Spinal cord (tissue), 10 donors: ENCODE results near the gene GRM7. TPM values are rescaled to one million over a fixed set of nuclear protein-coding genes. Genes with fewer than 3 reads are reported as not detected.

Experiments
- DNase-seq, 6 donors: peaks; one replicate each; pipeline versions ENCODE4 v3.0.0 to v3.0.0-alpha.2; 2013 to 2015; ENCODE audit warnings: low spot score in 6 of 6, low read depth in 4 of 6
- H3K27ac ChIP-seq: one replicate; pipeline ENCODE4 v1.5.1; 2013; ENCODE audit warnings: low read depth, low read length, control low read depth
- H3K27me3 ChIP-seq: one replicate; pipeline ENCODE4 v1.6.1; 2013; ENCODE audit warnings: low read length; ENCODE audit not compliant: control insufficient read depth, insufficient read depth
- H3K36me3 ChIP-seq: one replicate; pipeline ENCODE4 v1.6.1; 2013; ENCODE audit warnings: low read length; ENCODE audit not compliant: control insufficient read depth, insufficient read depth
- H3K4me1 ChIP-seq: one replicate; pipeline ENCODE4 v1.6.1; 2013; ENCODE audit warnings: low read length; ENCODE audit not compliant: control insufficient read depth, insufficient read depth
- H3K4me3 ChIP-seq: one replicate; pipeline ENCODE4 v1.5.1; 2013; ENCODE audit warnings: low read depth, low read length, control low read depth
- H3K9me3 ChIP-seq: one replicate; pipeline ENCODE4 v1.6.1; 2013; ENCODE audit warnings: low read length; ENCODE audit not compliant: control insufficient read depth, insufficient read depth
- WGBS: methylation state at CpG from one replicate; pipeline ENCODE4 v1.1.5; 2013; ENCODE audit warnings: missing lambda C conversion rate; ENCODE audit not compliant: insufficient coverage; 5-methylcytosine and 5-hydroxymethylcytosine counted together
- polyA plus RNA-seq, 2 donors: library from polyadenylated mRNA; unstranded; fragments of 120-200 nt; gene quantifications; one replicate each; pipeline ENCODE4 v1.2.1, GENCODE V29; 2013; ENCODE audit not compliant: insufficient read length in 2 of 2
- total RNA-seq, 2 donors: library from RNA; depleted of rRNA in 1 of 2; stranded (reverse); fragments of 120-200 nt in 1 of 2; fragments of >200 nt in 1 of 2; gene quantifications; one replicate each; pipeline versions ENCODE4 v1.2.3 to v1.2.4, GENCODE V29; 2013 to 2014
- donor health status: healthy.

GRM7 gene
- total and polyA plus RNA-seq, 4 donors, result 9.6 to 37.0 (median 30.3) TPM

- Histone ChIP-seq H3K9me3 (no peaks in the 10 kb centered on the region), H3K27ac (no peak overlapping the region), H3K27me3 (no peaks in the 10 kb centered on the region), H3K36me3 (no peaks in the 10 kb centered on the region), H3K4me1 (no peaks in the 10 kb centered on the region), H3K4me3 (no peak overlapping the region)
- no peak for DNase-seq
- WGBS, result 60% methylated on average over 1 of the region's 1 CpG
Measured at GRCh38 chr3:7392206-7392605, 531.3 kb downstream of the GRM7 start.

GRCh38 chr3:7393944-7394605 lies 533.2 kb downstream of the GRM7 start:
- Histone ChIP-seq H3K36me3 (no peaks in the 10 kb centered on the region), H3K4me1 (no peaks in the 10 kb centered on the region), H3K4me3 (no peak overlapping the region), H3K27me3 (no peaks in the 10 kb centered on the region), H3K27ac (no peak overlapping the region), H3K9me3 (no peaks in the 10 kb centered on the region)
- DNase-seq, result no peak
- no CpG with 5 or more reads among the region's 6 CpGs for WGBS

- no peak overlapping the region for H3K4me3 ChIP-seq
- H3K9me3 ChIP-seq, result no peaks in the 10 kb centered on the region
- H3K4me1 ChIP-seq, result no peaks in the 10 kb centered on the region
- H3K36me3 ChIP-seq, result no peaks in the 10 kb centered on the region
- H3K27ac ChIP-seq, result no peak overlapping the region
- WGBS, result 100% methylated on average over 1 of the region's 2 CpGs
- H3K27me3 ChIP-seq, result no peaks in the 10 kb centered on the region
- peak in 1 of 6 donors; percentile 17 for DNase-seq
Measured at GRCh38 chr3:7396534-7396933, 535.6 kb downstream of the GRM7 start.

- WGBS, result no CpG with 5 or more reads among the region's 2 CpGs
- Histone ChIP-seq H3K4me1 (no peaks in the 10 kb centered on the region), H3K9me3 (no peaks in the 10 kb centered on the region), H3K4me3 (no peak overlapping the region), H3K36me3 (no peaks in the 10 kb centered on the region), H3K27ac (no peak overlapping the region), H3K27me3 (no peaks in the 10 kb centered on the region)
- DNase-seq, result no peak
Measured at GRCh38 chr3:7397097-7397496, 536.2 kb downstream of the GRM7 start.

- 91% methylated on average over 1 of the region's 2 CpGs for WGBS
- H3K4me1 ChIP-seq, result no peaks in the 10 kb centered on the region
- no peak for DNase-seq
- H3K27me3 ChIP-seq, result no peaks in the 10 kb centered on the region
- H3K4me3 ChIP-seq, result no peak overlapping the region
- H3K36me3 ChIP-seq, result no peaks in the 10 kb centered on the region
- H3K27ac ChIP-seq, result no peak overlapping the region
- no peaks in the 10 kb centered on the region for H3K9me3 ChIP-seq
Measured at GRCh38 chr3:7400360-7400759, 539.4 kb downstream of the GRM7 start.

- Histone ChIP-seq H3K4me1 (no peaks in the 10 kb centered on the region), H3K4me3 (no peak overlapping the region), H3K9me3 (no peaks in the 10 kb centered on the region), H3K27me3 (no peaks in the 10 kb centered on the region), H3K36me3 (no peaks in the 10 kb centered on the region), H3K27ac (no peak overlapping the region)
- 100% methylated on average over 1 of the region's 1 CpG for WGBS
- no peak for DNase-seq
Measured at GRCh38 chr3:7401418-7401817, 540.5 kb downstream of the GRM7 start.

- DNase-seq, result no peak
- Histone ChIP-seq H3K36me3 (no peaks in the 10 kb centered on the region), H3K9me3 (no peaks in the 10 kb centered on the region), H3K4me1 (no peaks in the 10 kb centered on the region), H3K27ac (no peak overlapping the region), H3K4me3 (no peak overlapping the region), H3K27me3 (no peaks in the 10 kb centered on the region)
- no CpG with 5 or more reads among the region's 4 CpGs for WGBS
Measured at GRCh38 chr3:7407107-7407506, 546.2 kb downstream of the GRM7 start.

- no peak overlapping the region for H3K27ac ChIP-seq
- no peaks in the 10 kb centered on the region for H3K9me3 ChIP-seq
- H3K36me3 ChIP-seq, result no peaks in the 10 kb centered on the region
- 100% methylated on average over 2 of the region's 4 CpGs for WGBS
- H3K4me3 ChIP-seq, result no peak overlapping the region
- H3K27me3 ChIP-seq, result no peaks in the 10 kb centered on the region
- no peak for DNase-seq
- no peaks in the 10 kb centered on the region for H3K4me1 ChIP-seq
Measured at GRCh38 chr3:7410782-7411181, 549.9 kb downstream of the GRM7 start.

GRCh38 chr3:7421065-7421464 lies 560.1 kb downstream of the GRM7 start:
- Histone ChIP-seq H3K9me3 (no peaks in the 10 kb centered on the region), H3K4me3 (no peak overlapping the region), H3K4me1 (no peaks in the 10 kb centered on the region), H3K36me3 (no peaks in the 10 kb centered on the region), H3K27ac (no peak overlapping the region), H3K27me3 (no peaks in the 10 kb centered on the region)
- no peak for DNase-seq
- no CpG with 5 or more reads among the region's 1 CpG for WGBS

GRCh38 chr3:7423036-7423435 lies 562.1 kb downstream of the GRM7 start:
- no CpG with 5 or more reads among the region's 2 CpGs for WGBS
- Histone ChIP-seq H3K27ac (no peak overlapping the region), H3K36me3 (no peaks in the 10 kb centered on the region), H3K4me1 (no peaks in the 10 kb centered on the region), H3K4me3 (no peak overlapping the region), H3K9me3 (no peaks in the 10 kb centered on the region), H3K27me3 (no peaks in the 10 kb centered on the region)
- peak in 3 of 6 donors; percentile 10 to 78 (median 53) for DNase-seq
